HG02943 (cell line): ENCODE measurements around the gene BIRC6.
"Not testable (repeated sequence)": the region's sequence is repeated elsewhere in the genome, so short reads cannot be mapped to it uniquely, and the experiment has no call there.

Source experiments
- ATAC-seq: cut with Tn5 transposase; IDR thresholded peaks from one replicate; pipeline ENCODE4 v1.9.1; 2021; ENCODE audit warnings: mild to moderate bottlenecking, low read depth, moderate library complexity; ENCODE audit not compliant: unreplicated experiment

The BIRC6 gene

DNA sequence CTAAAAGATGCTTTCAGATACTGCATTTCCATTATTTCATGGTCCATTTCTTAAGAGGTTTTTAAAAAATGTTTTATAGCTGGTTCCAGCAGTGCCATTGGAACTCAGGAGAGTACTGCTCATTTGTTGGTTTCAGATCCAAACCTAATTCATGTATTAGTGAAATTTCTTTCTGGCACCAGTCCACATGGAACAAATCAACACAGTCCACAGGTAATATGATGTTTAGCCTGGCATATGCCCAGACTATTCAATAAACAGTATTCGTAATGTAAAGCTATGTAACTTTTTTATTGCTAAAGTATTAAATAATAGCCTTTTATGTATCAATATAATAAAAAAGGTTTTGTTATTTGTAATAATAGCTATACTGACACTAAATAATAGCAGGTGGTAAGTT lies 134.5 kb downstream of the BIRC6 start:
- no peak for ATAC-seq

DNA sequence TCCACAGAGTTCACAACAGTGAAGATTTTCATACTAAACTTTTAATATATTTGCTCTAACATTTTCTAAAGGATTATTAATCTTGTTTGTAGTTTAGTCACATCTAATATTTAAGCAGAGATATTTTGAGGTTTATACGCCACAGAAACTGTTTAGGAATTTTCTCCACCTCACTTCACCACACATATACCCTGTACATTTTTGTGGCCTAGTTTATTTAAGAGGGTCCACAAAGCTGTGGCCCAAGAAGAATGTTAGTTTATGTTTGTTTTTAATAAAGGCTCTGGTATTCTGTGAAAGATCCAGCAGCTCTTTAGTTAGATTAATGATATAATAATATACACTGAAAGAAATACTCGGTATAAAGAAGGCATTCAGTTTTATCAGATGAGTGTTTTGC lies 138.3 kb downstream of the BIRC6 start:
- ATAC-seq = no peak

DNA sequence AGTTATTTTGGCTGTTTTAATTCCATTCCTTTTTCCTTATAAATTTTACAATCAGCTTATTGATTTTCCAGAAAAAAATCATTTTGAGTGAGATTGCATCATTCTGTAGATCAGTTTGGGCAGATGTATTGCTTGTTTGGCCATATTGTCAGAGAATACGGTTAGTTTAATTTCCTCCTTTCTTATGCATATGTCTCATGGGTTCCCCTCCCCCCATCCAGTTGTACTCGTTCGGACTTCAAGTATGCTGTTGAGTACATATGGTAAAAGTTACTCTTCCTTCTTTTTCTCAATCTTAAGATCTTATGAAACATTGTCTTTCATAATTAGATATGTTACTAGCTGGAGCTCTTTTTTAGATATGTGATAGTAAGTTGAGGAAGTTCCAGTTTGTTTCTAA lies 139.8 kb downstream of the BIRC6 start:
- no peak for ATAC-seq

DNA sequence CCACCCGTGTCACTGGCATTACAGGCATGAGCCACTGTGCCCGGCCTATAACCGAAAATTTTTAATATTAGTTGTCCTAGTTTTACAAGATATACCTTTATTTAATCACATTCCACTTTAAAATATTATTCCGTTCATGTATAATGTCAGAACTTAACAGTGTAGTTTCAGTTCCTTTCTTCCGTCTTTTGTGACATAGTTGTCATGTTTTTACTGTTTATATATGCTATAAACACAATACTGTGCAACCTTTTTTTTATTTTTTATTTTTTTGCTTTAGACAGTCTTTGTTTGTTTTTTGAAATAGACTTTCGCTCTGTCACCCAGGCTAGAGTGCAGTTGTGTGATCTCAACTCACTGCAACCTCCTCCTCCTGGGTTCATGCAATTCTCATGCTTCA lies 141.5 kb downstream of the BIRC6 start:
- ATAC-seq = no peak

DNA sequence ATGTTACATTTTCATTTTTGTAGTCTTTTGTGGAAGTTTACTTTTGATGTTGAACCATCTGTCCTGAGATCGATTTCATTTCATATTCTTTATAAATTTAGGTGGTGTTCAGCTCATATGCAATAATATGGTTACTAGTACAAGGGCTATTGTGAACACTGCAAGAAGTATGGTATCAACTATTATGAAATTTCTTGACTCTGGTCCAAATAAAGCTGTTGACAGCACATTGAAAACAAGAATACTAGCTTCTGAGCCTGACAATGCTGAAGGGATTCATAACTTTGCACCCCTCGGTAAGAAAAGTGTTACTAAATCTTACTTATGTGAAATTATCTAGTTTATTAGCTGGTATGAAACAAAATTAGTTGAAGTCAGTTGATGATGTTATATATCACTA lies 146.1 kb downstream of the BIRC6 start:
- ATAC-seq = no peak

DNA sequence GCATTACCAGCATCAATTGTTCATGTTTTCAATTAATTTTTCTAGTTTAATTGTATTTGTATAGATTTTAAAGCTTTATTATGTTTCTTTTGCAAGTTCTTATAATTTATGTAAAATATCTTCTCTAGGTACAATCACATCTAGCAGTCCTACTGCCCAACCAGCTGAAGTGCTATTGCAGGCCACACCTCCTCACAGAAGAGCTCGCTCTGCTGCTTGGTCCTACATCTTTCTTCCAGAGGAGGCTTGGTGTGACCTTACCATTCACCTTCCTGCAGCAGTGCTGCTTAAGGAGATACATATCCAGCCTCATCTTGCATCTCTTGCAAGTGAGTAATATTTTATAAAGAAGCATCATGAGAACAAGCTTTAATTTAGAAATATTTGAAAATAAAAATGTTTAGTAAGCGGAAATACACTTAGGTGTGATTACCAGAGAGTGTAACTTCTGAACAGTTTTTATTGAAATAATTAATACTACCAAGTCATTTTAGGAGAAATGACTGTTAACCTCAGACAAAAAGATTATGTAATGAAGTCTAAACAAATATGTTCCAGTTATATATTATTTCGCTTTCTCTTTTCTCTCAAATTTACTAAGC lies 148.2 kb downstream of the BIRC6 start:
- no peak for ATAC-seq

DNA sequence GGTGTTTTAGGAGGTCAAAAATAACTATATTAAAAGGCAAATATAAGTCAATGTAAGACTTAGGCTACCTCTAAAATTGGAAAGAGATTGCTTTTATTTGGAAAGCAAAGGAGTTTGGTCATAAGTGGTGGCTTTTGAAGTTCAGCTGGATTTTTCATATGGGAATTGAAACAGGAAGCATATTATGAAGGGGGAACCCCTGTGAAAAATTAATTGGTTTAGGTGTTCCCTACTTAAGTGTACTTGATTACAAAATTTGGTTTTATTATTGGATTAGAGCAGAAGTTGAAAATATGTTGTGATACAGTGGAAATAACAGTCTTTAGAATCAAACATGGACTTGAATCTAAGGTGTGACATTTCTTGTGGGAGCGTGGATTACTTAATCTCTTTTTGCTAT lies 149.6 kb downstream of the BIRC6 start:
- no peak for ATAC-seq

DNA sequence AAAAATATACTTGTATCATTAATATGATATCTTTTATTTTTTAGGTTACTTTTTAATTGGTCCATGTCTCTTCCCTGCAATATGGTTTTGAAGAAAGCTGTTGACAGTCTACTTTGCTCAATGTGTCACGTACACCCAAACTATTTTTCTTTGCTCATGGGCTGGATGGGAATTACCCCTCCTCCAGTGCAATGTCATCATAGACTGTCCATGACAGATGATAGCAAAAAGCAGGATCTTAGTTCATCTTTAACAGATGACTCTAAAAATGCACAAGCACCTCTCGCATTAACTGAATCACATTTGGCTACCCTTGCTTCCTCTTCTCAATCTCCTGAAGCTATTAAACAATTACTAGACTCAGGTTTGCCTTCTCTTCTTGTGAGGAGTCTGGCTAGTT lies 158.1 kb downstream of the BIRC6 start:
- no peak for ATAC-seq

DNA sequence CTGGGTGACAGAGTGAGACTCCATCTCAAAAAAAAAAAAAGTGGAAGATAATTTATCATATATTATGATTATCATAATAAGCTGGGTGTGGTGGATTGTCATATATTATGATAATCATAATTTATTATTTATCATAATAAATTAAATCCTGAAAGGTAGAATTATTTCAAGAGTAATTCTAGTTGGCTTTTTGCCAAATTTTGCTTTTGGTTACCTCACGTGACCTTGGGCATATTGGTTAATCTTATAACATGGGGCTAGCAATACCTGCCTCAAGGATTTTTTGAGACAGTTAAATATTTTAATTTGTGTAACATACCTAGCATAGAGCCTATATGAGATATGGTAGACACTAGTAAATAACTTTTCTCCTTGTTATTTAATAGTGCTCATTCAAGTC lies 159.7 kb downstream of the BIRC6 start:
- ATAC-seq = no peak

DNA sequence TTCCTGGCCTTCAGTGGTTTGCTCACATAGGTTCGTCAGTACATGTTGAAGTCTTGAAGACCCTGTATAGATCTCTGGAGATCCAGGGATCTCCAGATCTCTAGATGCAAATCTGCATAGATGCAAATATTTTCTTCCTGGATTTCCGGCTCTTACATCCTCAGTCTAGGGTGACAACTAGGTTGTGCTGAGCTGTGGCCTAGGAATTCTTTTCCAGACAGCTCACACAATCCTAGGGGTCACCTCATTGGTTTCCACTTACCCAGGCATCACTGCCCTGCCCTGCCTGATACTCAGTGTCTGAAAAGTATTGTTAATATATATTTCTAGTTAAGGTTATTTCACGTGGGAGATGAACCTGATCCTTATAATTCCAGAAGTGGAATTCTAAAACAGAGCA lies 165.9 kb downstream of the BIRC6 start:
- no peak for ATAC-seq

DNA sequence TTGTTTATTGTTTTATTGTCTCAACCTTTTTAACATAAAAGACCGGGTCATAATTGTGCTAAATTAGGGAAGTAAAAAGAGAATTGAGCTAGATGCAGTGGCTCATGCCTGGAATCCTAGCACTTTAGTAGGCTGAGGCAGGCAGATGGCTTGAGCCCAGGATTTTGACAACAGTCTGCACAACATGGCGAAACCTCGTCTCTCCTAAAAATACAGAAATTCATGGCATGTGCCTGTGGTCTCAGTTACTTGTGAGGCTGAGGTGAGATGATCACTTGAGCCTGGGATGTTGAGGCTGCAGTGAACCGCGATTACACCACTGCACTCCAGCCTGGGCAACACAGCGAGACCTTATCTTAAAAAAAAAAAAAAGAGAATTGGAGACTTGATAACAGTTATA lies 166.9 kb downstream of the BIRC6 start:
- no peak for ATAC-seq

DNA sequence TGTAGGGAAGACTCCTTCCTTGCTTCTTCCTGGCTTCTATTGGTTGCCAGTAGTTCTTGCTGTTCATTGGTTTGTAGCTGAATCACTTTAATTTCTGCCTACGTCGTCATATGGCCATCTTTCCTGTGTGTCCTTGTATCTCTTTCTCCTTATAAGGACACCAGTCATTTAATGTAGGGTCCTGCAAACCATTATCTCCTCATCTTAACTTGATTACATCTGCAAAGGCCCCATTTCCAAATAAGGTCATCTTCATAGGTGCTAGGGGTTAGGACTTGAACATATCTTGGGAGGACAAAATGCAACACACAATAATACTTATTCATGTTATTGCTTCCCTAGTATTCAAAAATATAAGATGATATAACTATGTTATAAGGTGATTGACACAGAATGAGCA lies 175.5 kb downstream of the BIRC6 start:
- no peak for ATAC-seq

DNA sequence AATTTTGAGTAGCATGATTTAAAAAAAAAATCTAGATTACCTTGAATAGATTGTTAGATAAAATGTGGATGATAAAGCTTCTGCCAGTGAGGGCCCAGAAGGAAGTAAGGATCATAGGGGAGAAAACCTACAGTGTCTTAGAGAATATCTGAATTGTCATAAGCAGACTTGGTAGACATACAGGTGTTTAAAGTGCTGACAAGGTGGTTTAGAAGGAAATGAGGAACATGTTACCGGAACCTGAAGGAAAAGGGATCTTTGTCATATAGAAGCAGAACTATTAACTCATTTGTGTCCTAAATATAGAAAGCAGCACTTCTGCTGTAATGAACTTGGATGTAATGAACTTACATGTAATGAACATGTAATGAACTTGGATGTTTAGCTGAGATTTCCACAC lies 176.1 kb downstream of the BIRC6 start:
- no peak for ATAC-seq

DNA sequence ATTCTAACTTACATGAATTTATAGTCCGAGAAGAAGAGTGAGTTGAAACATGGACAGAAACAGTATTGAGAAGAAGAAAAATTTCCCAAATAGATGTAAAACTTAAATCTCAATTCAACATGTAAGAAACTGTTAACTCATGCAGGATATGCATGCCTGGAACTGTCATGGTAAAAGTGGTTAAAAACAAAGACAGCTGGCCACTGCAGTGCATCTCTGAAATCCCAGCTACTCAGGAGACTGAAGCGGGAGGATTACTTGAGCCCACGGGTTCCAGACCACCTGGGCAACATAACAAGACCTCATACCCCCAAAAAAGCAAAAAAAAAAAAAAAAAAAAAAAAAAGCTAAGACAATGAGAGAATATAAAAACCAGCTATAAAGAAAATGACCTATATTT lies 178.0 kb downstream of the BIRC6 start:
- ATAC-seq = no peak

DNA sequence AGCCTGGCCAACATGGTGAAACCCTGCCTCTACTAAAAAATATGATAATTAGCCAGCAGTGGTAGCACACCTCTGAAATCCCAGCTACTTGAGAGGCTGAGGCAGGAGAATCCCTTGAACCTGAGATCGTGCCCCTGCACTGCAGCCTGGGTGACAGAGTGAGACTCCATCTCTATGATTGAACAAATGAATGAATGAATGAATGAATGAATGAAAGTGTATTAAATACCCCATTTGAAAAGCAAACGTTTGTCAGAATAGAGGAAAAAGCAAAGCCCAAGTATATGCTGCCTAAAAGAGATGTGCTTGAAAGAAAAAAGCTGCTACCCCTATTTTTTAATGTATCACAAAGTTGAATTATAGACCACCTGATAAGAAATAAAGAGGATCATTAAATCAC lies 181.9 kb downstream of the BIRC6 start:
- no peak for ATAC-seq

DNA sequence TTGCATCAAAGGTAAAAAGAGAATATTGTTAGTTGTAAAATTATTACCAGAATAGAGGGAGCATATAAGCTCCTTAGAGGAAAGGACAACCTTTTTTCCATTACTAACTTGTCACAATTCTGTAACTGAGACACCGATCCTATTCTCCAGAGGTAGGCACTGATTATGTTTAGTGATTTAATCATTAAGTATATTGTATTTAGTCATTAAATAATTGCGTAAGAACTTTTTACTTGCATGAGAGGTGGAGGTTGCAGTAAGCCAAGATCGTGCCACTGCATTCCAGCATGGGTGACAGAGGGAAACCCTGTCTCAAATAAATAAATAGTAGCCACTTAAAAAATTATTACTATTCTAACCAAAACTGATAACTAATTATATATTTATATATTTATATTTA lies 195.7 kb downstream of the BIRC6 start:
- not testable (repeated sequence) for ATAC-seq

DNA sequence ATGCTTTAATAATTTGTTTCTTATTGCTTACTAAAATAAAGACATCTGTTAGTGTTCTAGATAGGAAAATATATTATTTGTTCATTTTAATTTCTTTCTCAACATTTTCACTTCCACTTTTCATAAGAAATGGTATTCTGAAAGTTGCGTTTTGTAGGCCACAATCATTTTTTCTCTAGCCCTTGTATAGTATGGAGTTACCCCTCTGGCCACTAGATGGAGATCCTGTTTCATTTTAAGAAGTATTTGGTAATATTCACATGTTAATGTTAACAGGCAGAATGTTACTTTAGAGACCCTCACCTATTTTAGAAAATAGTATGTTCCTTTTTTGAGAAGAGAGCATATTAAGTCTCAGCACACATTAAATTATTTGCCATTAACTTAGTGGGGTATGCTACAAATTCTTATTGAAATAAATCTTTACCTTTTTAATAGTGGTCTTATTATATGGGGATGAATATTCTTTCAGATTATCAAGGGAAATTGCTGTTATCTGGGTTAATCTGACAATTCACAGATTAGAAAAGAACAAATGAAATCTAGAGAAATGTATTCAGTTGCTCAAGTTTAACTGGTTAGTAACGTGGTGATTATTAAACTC lies 197.1 kb downstream of the BIRC6 start:
- peak; percentile 94 for ATAC-seq

DNA sequence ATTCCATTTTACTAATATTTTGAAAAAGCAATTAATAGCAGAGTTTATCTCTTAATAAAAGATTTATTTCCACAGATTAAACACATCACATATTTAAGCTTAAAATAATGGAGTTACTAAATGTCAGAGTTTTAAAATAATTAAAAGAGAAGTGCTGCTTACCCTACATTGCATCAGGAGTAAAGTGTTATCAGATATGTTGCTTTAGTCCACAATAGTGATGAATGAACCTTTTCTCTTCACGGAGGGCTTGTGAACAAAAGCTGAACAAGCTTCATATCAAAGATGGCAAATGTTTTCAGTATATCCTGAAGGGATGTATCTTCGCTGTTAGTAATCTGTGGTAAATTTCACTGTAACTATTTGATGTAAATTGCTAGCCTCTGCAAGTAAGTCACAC lies 201.7 kb downstream of the BIRC6 start:
- no peak for ATAC-seq

DNA sequence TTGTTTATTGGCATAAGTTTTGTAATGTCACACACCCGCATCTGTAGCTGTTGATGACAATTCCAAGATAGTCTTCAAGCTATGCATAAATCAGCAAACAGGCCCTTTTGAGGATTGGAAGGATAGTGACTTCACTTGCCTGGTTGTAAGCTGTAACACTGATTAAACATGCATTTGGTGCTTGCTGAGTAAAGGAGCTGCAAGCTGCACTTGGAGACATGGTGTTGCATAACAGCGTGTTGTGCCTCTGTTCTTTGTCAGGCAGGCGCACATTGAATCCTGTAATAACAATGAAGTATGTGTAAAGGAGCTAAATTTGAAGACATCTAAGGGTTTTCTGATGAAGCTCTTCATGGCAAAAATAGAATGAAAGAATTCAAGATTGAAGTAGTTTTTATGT lies 202.3 kb downstream of the BIRC6 start:
- ATAC-seq = no peak

DNA sequence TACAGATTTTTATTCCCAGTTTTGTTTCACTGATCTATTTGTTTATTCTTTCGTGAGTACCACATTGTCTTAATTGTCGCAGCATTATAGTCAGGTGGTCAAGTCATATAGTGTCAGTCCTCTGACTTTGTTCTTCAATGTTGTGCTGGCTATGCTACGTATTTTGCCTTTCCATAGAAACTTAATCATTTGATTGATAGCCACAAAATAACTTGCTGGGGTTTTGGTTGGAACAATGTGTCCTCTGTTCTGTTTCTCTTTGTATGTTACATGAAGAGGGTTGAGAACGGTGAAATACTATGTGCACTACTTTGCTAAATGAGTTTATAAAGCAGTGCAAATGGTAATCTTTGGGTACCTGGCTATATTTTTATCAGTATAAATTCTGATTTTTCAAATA lies 206.1 kb downstream of the BIRC6 start:
- no peak for ATAC-seq

DNA sequence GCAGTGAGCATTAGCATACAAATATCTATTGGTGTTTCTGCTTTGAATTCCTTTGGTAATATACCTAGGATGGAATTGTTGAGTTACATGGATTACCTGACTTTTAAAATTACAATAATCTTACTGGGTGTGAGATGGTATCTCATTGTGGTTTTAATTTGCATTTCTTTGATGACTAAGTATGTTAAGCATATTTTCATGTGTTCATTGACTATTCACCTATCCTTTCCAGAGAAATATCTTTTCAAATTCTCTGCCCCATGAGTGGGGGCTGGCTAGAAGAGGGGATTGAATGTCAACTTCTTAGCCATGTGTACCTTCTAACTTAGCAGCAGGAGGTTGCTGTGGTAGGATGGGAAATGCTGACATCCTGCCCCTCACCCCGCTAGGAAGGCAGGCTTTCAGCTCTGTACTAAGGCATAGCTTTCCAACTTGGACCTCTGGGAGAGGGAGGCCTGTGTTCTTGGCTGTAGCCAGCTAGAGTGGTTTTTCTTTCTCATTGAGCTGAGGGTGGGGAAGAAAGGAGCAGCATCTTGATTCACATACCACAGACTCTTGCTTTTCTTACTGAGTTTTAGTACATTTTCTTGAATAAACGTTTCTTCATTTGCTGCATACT lies 207.7 kb downstream of the BIRC6 start:
- ATAC-seq = no peak

DNA sequence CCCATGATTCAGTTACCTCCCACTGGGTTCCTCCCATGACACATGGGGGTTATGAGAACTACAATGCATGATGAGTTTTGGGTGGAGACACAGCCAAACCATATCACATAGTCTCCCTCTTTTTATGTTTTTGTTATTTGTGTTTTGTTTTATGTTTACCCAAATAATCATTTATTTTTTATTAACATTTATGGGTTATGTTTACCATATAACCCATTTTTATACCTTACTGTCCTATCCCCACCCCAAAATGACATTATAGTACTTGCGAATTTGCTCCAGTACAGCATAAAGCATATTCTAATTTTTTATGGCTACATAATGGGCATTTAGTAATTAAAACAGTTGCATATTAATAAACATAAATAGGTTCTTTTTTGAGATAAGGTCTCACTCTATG lies 209.1 kb downstream of the BIRC6 start:
- ATAC-seq = no peak
